Measurements from ENCODE around the gene GRWD1. TPM values are rescaled to one million over a fixed set of nuclear protein-coding genes. Genes with fewer than 3 reads are reported as not detected.

The GRWD1 gene
- total and polyA plus RNA-seq, 2 donors = 8.4 to 20.2 TPM

GRCh38 chr19:48400018-48400742, 45.6 kb upstream of the GRWD1 start:
- H3K4me1 ChIP-seq (ENCODE audit: control insufficient read depth in 2 of 2, insufficient read depth in 2 of 2, low read length in 2 of 2) = peaks cover 6 to 14% of the 10 kb centered on the region in 2 donors
- DNase-seq (ENCODE audit: low read depth in 6 of 9, low spot score in 9 of 9) = no peak
- no peak overlapping the region for H3K4me3 ChIP-seq (ENCODE audit: low read length in 2 of 2)
- 67% methylated on average over 14 of the region's 14 CpGs for WGBS
- H3K36me3 ChIP-seq (ENCODE audit: control insufficient read depth in 2 of 2, insufficient read depth in 2 of 2, low read length in 1 of 2) = no peaks in the 10 kb centered on the region
- H3K9me3 ChIP-seq (ENCODE audit: control insufficient read depth in 2 of 2, insufficient read depth in 1 of 2, low read length in 1 of 2) = peaks cover 1 to 5% of the 10 kb centered on the region in 2 donors
- no peak overlapping the region for H3K27ac ChIP-seq (ENCODE audit: low read depth in 1 of 2, low read length in 1 of 2)
- H3K27me3 ChIP-seq (ENCODE audit: control insufficient read depth in 2 of 2, insufficient read depth in 1 of 2, low read length in 1 of 2) = peaks cover 40 to 52% of the 10 kb centered on the region in 2 donors

GRCh38 chr19:48401287-48401686, 44.5 kb upstream of the GRWD1 start:
- no peak overlapping the region for H3K27ac ChIP-seq (ENCODE audit: low read depth in 1 of 2, low read length in 1 of 2)
- DNase-seq (ENCODE audit: low read depth in 6 of 9, low spot score in 9 of 9) = no peak
- WGBS = 91% methylated on average over 5 of the region's 5 CpGs
- peaks cover 1 to 5% of the 10 kb centered on the region in 2 donors for H3K9me3 ChIP-seq (ENCODE audit: control insufficient read depth in 2 of 2, insufficient read depth in 1 of 2, low read length in 1 of 2)
- no peaks in the 10 kb centered on the region for H3K36me3 ChIP-seq (ENCODE audit: control insufficient read depth in 2 of 2, insufficient read depth in 2 of 2, low read length in 1 of 2)
- H3K27me3 ChIP-seq (ENCODE audit: control insufficient read depth in 2 of 2, insufficient read depth in 1 of 2, low read length in 1 of 2) = peaks cover 29 to 46% of the 10 kb centered on the region in 2 donors
- H3K4me3 ChIP-seq (ENCODE audit: low read length in 2 of 2) = no peak overlapping the region
- peaks cover 6 to 14% of the 10 kb centered on the region in 2 donors for H3K4me1 ChIP-seq (ENCODE audit: control insufficient read depth in 2 of 2, insufficient read depth in 2 of 2, low read length in 2 of 2)

GRCh38 chr19:48403606-48404005, 42.2 kb upstream of the GRWD1 start:
- Histone ChIP-seq H3K4me1 (ENCODE audit: control insufficient read depth in 2 of 2, insufficient read depth in 2 of 2, low read length in 2 of 2) (peaks cover 0 to 3% of the 10 kb centered on the region in 2 donors), H3K9me3 (ENCODE audit: control insufficient read depth in 2 of 2, insufficient read depth in 1 of 2, low read length in 1 of 2) (peaks cover 1 to 5% of the 10 kb centered on the region in 2 donors), H3K27ac (ENCODE audit: low read depth in 1 of 2, low read length in 1 of 2) (no peak overlapping the region), H3K36me3 (ENCODE audit: control insufficient read depth in 2 of 2, insufficient read depth in 2 of 2, low read length in 1 of 2) (no peaks in the 10 kb centered on the region), H3K4me3 (ENCODE audit: low read length in 2 of 2) (no peak overlapping the region), H3K27me3 (ENCODE audit: control insufficient read depth in 2 of 2, insufficient read depth in 1 of 2, low read length in 1 of 2) (peaks cover 7 to 37% of the 10 kb centered on the region in 2 donors)
- DNase-seq (ENCODE audit: low read depth in 6 of 9, low spot score in 9 of 9) = peak in 7 of 9 donors; percentile 29 to 69 (median 48)
- 43% methylated on average over 3 of the region's 3 CpGs for WGBS

GRCh38 chr19:48405010-48405659, 40.6 kb upstream of the GRWD1 start:
- Histone ChIP-seq H3K36me3 (ENCODE audit: control insufficient read depth in 2 of 2, insufficient read depth in 2 of 2, low read length in 1 of 2) (no peaks in the 10 kb centered on the region), H3K27ac (ENCODE audit: low read depth in 1 of 2, low read length in 1 of 2) (no peak overlapping the region), H3K4me3 (ENCODE audit: low read length in 2 of 2) (no peak overlapping the region), H3K9me3 (ENCODE audit: control insufficient read depth in 2 of 2, insufficient read depth in 1 of 2, low read length in 1 of 2) (no peaks in the 10 kb centered on the region), H3K27me3 (ENCODE audit: control insufficient read depth in 2 of 2, insufficient read depth in 1 of 2, low read length in 1 of 2) (peaks cover 0 to 23% of the 10 kb centered on the region in 2 donors), H3K4me1 (ENCODE audit: control insufficient read depth in 2 of 2, insufficient read depth in 2 of 2, low read length in 2 of 2) (peaks cover 0 to 3% of the 10 kb centered on the region in 2 donors)
- DNase-seq (ENCODE audit: low read depth in 6 of 9, low spot score in 9 of 9) = no peak
- 93% methylated on average over 27 of the region's 27 CpGs for WGBS

- Histone ChIP-seq H3K36me3 (ENCODE audit: control insufficient read depth in 2 of 2, insufficient read depth in 2 of 2, low read length in 1 of 2) (no peaks in the 10 kb centered on the region), H3K27me3 (ENCODE audit: control insufficient read depth in 2 of 2, insufficient read depth in 1 of 2, low read length in 1 of 2) (peaks cover 0 to 20% of the 10 kb centered on the region in 2 donors), H3K27ac (ENCODE audit: low read depth in 1 of 2, low read length in 1 of 2) (no peak overlapping the region), H3K4me1 (ENCODE audit: control insufficient read depth in 2 of 2, insufficient read depth in 2 of 2, low read length in 2 of 2) (peaks cover 0 to 3% of the 10 kb centered on the region in 2 donors), H3K4me3 (ENCODE audit: low read length in 2 of 2) (no peak overlapping the region), H3K9me3 (ENCODE audit: control insufficient read depth in 2 of 2, insufficient read depth in 1 of 2, low read length in 1 of 2) (no peaks in the 10 kb centered on the region)
- DNase-seq (ENCODE audit: low read depth in 6 of 9, low spot score in 9 of 9) = no peak
- 85% methylated on average over 13 of the region's 13 CpGs for WGBS
Observed at GRCh38 chr19:48405850-48406249, 39.9 kb upstream of the GRWD1 start.

- Histone ChIP-seq H3K4me3 (ENCODE audit: low read length in 2 of 2) (no peak overlapping the region), H3K27me3 (ENCODE audit: control insufficient read depth in 2 of 2, insufficient read depth in 1 of 2, low read length in 1 of 2) (peaks cover 10 to 46% of the 10 kb centered on the region in 2 donors), H3K4me1 (ENCODE audit: control insufficient read depth in 2 of 2, insufficient read depth in 2 of 2, low read length in 2 of 2) (peaks cover 0 to 9% of the 10 kb centered on the region in 2 donors), H3K36me3 (ENCODE audit: control insufficient read depth in 2 of 2, insufficient read depth in 2 of 2, low read length in 1 of 2) (no peaks in the 10 kb centered on the region), H3K9me3 (ENCODE audit: control insufficient read depth in 2 of 2, insufficient read depth in 1 of 2, low read length in 1 of 2) (peaks cover 0 to 2% of the 10 kb centered on the region in 2 donors), H3K27ac (ENCODE audit: low read depth in 1 of 2, low read length in 1 of 2) (no peak overlapping the region)
- 70% methylated on average over 24 of the region's 24 CpGs for WGBS
- no peak for DNase-seq (ENCODE audit: low read depth in 6 of 9, low spot score in 9 of 9)
Observed at GRCh38 chr19:48413879-48414587, 31.8 kb upstream of the GRWD1 start.

- 10% methylated on average over 14 of the region's 14 CpGs for WGBS
- DNase-seq (ENCODE audit: low read depth in 6 of 9, low spot score in 9 of 9) = peak in 4 of 9 donors; percentile 19 to 55 (median 50)
- H3K27me3 ChIP-seq (ENCODE audit: control insufficient read depth in 2 of 2, insufficient read depth in 1 of 2, low read length in 1 of 2) = peaks cover 10 to 46% of the 10 kb centered on the region in 2 donors
Observed at GRCh38 chr19:48415395-48415794, 30.4 kb upstream of the GRWD1 start.

GRCh38 chr19:48415806-48416221, 30.0 kb upstream of the GRWD1 start:
- 35% methylated on average over 30 of the region's 30 CpGs for WGBS
- DNase-seq (ENCODE audit: low read depth in 6 of 9, low spot score in 9 of 9) = no peak
- Histone ChIP-seq H3K27ac (ENCODE audit: low read depth in 1 of 2, low read length in 1 of 2) (no peak overlapping the region), H3K27me3 (ENCODE audit: control insufficient read depth in 2 of 2, insufficient read depth in 1 of 2, low read length in 1 of 2) (peaks cover 10 to 46% of the 10 kb centered on the region in 2 donors), H3K36me3 (ENCODE audit: control insufficient read depth in 2 of 2, insufficient read depth in 2 of 2, low read length in 1 of 2) (no peaks in the 10 kb centered on the region), H3K9me3 (ENCODE audit: control insufficient read depth in 2 of 2, insufficient read depth in 1 of 2, low read length in 1 of 2) (peaks cover 0 to 2% of the 10 kb centered on the region in 2 donors), H3K4me3 (ENCODE audit: low read length in 2 of 2) (no peak overlapping the region), H3K4me1 (ENCODE audit: control insufficient read depth in 2 of 2, insufficient read depth in 2 of 2, low read length in 2 of 2) (peaks cover 0 to 13% of the 10 kb centered on the region in 2 donors)

More at GRCh38 chr19:48415395-48415794, 30.4 kb upstream of the GRWD1 start:
- Histone ChIP-seq H3K27ac (ENCODE audit: low read depth in 1 of 2, low read length in 1 of 2) (no peak overlapping the region), H3K4me1 (ENCODE audit: control insufficient read depth in 2 of 2, insufficient read depth in 2 of 2, low read length in 2 of 2) (peaks cover 0 to 13% of the 10 kb centered on the region in 2 donors), H3K4me3 (ENCODE audit: low read length in 2 of 2) (no peak overlapping the region), H3K9me3 (ENCODE audit: control insufficient read depth in 2 of 2, insufficient read depth in 1 of 2, low read length in 1 of 2) (peaks cover 0 to 2% of the 10 kb centered on the region in 2 donors), H3K36me3 (ENCODE audit: control insufficient read depth in 2 of 2, insufficient read depth in 2 of 2, low read length in 1 of 2) (no peaks in the 10 kb centered on the region)
